Chondrocyte (in vitro differentiated cells): Measurements from ENCODE around the gene RPL37A. TPM values are rescaled to one million over a fixed set of nuclear protein-coding genes. Genes with fewer than 3 reads are reported as not detected.

Experiments used
- DNase-seq: peaks from one replicate; pipeline ENCODE4 v3.0.0; 2021; ENCODE audit warnings: mixed read lengths, low spot score
- H3K27ac Mint-ChIP-seq: one replicate; pipeline ENCODE4 v1.8.0; 2021; ENCODE audit warnings: mild to moderate bottlenecking, moderate library complexity, mixed read lengths; ENCODE audit not compliant: unreplicated experiment
- H3K27me3 Mint-ChIP-seq: 2 replicates; pipeline ENCODE4 v1.8.0; 2021; ENCODE audit warnings: low read depth, mixed read lengths
- H3K36me3 Mint-ChIP-seq: 2 replicates; pipeline ENCODE4 v1.8.0; 2021; ENCODE audit warnings: low read depth, mixed read lengths
- H3K4me1 Mint-ChIP-seq: 2 replicates; pipeline ENCODE4 v1.8.0; 2021; ENCODE audit warnings: low read depth, mild to moderate bottlenecking, mixed read lengths
- H3K4me3 Mint-ChIP-seq: one replicate; pipeline ENCODE4 v1.8.0; 2021; ENCODE audit warnings: mild to moderate bottlenecking, moderate library complexity, mixed read lengths; ENCODE audit not compliant: unreplicated experiment
- H3K9me3 Mint-ChIP-seq: 2 replicates; pipeline ENCODE4 v1.8.0; 2021; ENCODE audit warnings: low read depth, mixed read lengths
- total RNA-seq: library from RNA; stranded (reverse); gene quantifications from 3 replicates; pipeline ENCODE4 v1.2.1, GENCODE V29; 2021
- TF ChIP-seq, protein P1 (sequence below): fragments of 200-600 bp; sonication (generic); IDR thresholded peaks from 2 replicates; pipeline ENCODE4 v1.5.0; 2021; ENCODE audit warnings: antibody characterized with exemption, mild to moderate bottlenecking, moderate library complexity

The RPL37A gene
- total RNA-seq, 1 donor from 2014 or later, result 2,049 TPM

DNA sequence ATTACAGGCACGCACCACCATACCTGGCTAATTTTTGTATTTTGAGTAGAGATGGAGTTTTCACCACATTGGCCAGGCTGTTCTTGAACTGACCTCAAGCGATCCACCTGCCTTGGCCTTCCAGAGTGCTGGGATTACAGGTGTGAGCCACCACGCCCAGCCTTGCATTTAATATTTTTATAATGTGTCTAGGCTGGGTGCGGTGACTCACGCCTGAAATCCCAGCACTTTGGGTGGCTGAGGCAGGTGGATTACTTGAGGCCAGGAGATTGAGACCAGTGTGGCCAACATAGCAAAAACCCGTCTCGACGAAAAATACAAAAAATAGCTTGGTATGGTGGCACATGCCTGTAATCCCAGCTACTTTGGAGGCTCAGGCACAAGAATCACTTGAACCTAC lies 3.2 kb downstream of the RPL37A start:
- Mint-ChIP-seq H3K27ac (peak overlapping the region; percentile 27), H3K36me3 (peaks cover 46% of the 10 kb centered on the region), H3K4me3 (no peak overlapping the region), H3K27me3 (no peaks in the 10 kb centered on the region), H3K9me3 (no peaks in the 10 kb centered on the region), H3K4me1 (peaks cover 74% of the 10 kb centered on the region)
- TF ChIP-seq, protein P1, sequence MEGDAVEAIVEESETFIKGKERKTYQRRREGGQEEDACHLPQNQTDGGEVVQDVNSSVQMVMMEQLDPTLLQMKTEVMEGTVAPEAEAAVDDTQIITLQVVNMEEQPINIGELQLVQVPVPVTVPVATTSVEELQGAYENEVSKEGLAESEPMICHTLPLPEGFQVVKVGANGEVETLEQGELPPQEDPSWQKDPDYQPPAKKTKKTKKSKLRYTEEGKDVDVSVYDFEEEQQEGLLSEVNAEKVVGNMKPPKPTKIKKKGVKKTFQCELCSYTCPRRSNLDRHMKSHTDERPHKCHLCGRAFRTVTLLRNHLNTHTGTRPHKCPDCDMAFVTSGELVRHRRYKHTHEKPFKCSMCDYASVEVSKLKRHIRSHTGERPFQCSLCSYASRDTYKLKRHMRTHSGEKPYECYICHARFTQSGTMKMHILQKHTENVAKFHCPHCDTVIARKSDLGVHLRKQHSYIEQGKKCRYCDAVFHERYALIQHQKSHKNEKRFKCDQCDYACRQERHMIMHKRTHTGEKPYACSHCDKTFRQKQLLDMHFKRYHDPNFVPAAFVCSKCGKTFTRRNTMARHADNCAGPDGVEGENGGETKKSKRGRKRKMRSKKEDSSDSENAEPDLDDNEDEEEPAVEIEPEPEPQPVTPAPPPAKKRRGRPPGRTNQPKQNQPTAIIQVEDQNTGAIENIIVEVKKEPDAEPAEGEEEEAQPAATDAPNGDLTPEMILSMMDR, result no peak
- DNase-seq, result no peak

DNA sequence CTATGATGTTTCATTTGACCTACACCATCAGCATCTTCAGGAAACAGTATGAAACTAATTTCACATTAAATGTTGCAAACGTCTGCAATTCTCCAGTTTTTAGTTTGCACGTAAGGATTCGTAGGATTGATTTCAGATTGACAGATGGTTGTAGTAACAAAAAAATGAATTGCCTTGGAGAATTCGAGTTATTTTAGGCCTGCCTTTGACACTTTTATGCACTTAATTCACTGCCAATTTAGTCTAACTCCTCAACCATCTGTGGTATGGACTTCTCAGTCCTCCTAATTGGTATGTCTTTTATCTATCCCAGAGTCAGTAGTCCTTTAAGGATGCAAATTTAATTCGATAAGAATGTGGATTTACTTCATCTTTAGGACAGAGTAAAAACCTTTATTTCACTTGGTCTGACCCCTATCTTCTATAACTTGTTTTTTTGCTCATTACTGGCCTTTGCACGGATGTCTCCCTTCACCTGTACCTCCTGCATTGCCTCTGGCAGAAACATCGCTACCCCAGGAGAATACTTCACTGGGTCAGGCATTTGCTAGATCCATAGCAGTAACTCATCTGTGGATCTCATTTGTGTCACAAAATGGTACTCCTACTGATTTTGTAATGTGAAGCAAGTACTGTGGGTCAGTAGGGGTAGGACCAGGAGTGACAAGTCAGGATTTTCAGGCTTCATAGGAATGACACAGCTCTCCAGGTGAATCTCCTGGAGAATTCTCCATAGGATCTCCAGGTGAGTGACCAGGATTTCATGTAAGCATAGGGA lies 3.9 kb downstream of the RPL37A start:
- Mint-ChIP-seq H3K9me3 (no peaks in the 10 kb centered on the region), H3K27me3 (no peaks in the 10 kb centered on the region), H3K27ac (peak overlapping the region; percentile 51), H3K4me1 (peaks cover 75% of the 10 kb centered on the region), H3K4me3 (no peak overlapping the region), H3K36me3 (peaks cover 46% of the 10 kb centered on the region)
- TF ChIP-seq, protein P1, result no peak
- DNase-seq, result no peak

GRCh38 chr2:216503159-216503629 lies 4.5 kb downstream of the RPL37A start:
- no peak for DNase-seq
- no peak overlapping the region for H3K4me3 Mint-ChIP-seq
- peaks cover 71% of the 10 kb centered on the region for H3K4me1 Mint-ChIP-seq
- H3K27ac Mint-ChIP-seq, result no peak overlapping the region
- TF ChIP-seq, protein P1, result no peak
- peaks cover 46% of the 10 kb centered on the region for H3K36me3 Mint-ChIP-seq
- H3K27me3 Mint-ChIP-seq, result no peaks in the 10 kb centered on the region
- no peaks in the 10 kb centered on the region for H3K9me3 Mint-ChIP-seq

DNA sequence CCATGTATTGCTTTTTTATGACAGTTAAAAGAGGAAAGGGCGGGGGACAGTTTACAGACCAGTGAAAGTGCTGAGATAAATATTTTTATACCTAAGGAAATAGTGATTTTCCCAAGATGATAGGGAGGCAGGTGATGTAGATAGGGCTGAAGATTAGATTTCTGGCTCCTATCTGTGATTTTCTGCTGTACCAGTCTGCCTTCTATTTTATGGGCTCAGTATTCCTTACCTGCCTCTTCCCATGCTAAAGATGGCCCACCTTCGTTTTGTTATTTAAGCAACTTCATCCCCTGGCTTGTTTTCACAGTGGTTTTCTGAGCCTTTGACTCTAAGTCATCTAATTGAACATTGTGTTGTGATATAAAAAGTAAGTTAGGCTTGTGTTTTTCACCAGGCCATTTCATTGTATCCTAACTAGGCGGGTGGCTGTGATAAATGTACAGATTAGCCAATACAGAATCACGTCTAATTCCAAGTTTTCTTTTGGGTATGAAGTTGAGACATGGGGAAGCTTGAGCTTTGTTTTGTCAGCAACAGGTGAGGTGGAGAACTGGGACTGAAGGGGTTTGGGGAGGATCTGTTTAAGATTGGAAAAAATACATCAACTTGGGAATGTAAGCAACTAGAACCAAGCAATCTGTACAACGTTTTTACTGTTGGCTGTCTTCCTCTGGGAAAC lies 5.2 kb downstream of the RPL37A start:
- H3K4me1 Mint-ChIP-seq, result peaks cover 66% of the 10 kb centered on the region
- H3K27me3 Mint-ChIP-seq, result no peaks in the 10 kb centered on the region
- H3K9me3 Mint-ChIP-seq, result no peaks in the 10 kb centered on the region
- no peak for DNase-seq
- H3K27ac Mint-ChIP-seq, result no peak overlapping the region
- H3K4me3 Mint-ChIP-seq, result no peak overlapping the region
- TF ChIP-seq, protein P1, result no peak
- peaks cover 48% of the 10 kb centered on the region for H3K36me3 Mint-ChIP-seq

- H3K4me3 Mint-ChIP-seq, result no peak overlapping the region
- H3K36me3 Mint-ChIP-seq, result peaks cover 43% of the 10 kb centered on the region
- no peaks in the 10 kb centered on the region for H3K9me3 Mint-ChIP-seq
- DNase-seq, result no peak
- no peaks in the 10 kb centered on the region for H3K27me3 Mint-ChIP-seq
- H3K27ac Mint-ChIP-seq, result no peak overlapping the region
- TF ChIP-seq, protein P1, result no peak
- peaks cover 62% of the 10 kb centered on the region for H3K4me1 Mint-ChIP-seq
These were observed 5.7 kb downstream of the RPL37A start for GRCh38 chr2:216504376-216504762.
